Lower leg skin (tissue), 4 donors: ENCODE data around the gene WNT5B. TPM values are rescaled to one million over a fixed set of nuclear protein-coding genes. Genes with fewer than 3 reads are reported as not detected.

Experiments used
- DNase-seq, 2 donors: peaks; one replicate each; pipeline ENCODE4 v3.0.0-alpha.2; 2019; ENCODE audit warnings: low spot score in 2 of 2
- H3K4me3 ChIP-seq: fragments of 200-600 bp; sonication (generic); 2 replicates; pipeline ENCODE4 v1.5.1; 2017; ENCODE audit warnings: mild to moderate bottlenecking, low read depth; ENCODE audit not compliant: poor library complexity, severe bottlenecking
- POLR2A ChIP-seq, 2 donors: fragments of 450-650 bp; IDR thresholded peaks; one replicate each; pipeline ENCODE4 v1.6.1; 2016 to 2017; ENCODE audit warnings: antibody characterized with exemption in 2 of 2, mild to moderate bottlenecking in 1 of 2, moderate library complexity in 1 of 2
- WGBS, 2 donors: methylation state at CpG; one replicate each; pipeline ENCODE4 v1.1.5; 2018; 5-methylcytosine and 5-hydroxymethylcytosine counted together
- intact Hi-C: fragments of 100-400 bp; cut with DNase I; formaldehyde crosslinking; loops from one replicate; pipeline ENCODE4 v1.15.0; 2023; ENCODE audit warnings: low total_unique reads
- total RNA-seq, 4 donors: library from RNA; depleted of rRNA; stranded (reverse); fragments of >200 nt; gene quantifications; one replicate each; pipeline ENCODE4 v1.1.0, GENCODE V29; 2016
- TF ChIP-seq, protein P1 (sequence below), 3 donors: fragments of 450-650 bp; IDR thresholded peaks; one replicate each; pipeline ENCODE4 v1.5.1; 2016; ENCODE audit warnings: antibody characterized with exemption in 3 of 3, mild to moderate bottlenecking in 3 of 3, moderate library complexity in 2 of 3

The WNT5B gene
- total RNA-seq, 4 donors from 2014 or later, result 3.6 to 16.5 (median 10.9) TPM

- TF ChIP-seq POLR2A (IDR thresholded peaks at IDR 0.05), result no peak
- TF ChIP-seq, protein P1, sequence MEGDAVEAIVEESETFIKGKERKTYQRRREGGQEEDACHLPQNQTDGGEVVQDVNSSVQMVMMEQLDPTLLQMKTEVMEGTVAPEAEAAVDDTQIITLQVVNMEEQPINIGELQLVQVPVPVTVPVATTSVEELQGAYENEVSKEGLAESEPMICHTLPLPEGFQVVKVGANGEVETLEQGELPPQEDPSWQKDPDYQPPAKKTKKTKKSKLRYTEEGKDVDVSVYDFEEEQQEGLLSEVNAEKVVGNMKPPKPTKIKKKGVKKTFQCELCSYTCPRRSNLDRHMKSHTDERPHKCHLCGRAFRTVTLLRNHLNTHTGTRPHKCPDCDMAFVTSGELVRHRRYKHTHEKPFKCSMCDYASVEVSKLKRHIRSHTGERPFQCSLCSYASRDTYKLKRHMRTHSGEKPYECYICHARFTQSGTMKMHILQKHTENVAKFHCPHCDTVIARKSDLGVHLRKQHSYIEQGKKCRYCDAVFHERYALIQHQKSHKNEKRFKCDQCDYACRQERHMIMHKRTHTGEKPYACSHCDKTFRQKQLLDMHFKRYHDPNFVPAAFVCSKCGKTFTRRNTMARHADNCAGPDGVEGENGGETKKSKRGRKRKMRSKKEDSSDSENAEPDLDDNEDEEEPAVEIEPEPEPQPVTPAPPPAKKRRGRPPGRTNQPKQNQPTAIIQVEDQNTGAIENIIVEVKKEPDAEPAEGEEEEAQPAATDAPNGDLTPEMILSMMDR (IDR thresholded peaks at IDR 0.05), result no peak
- DNase-seq, result no peak
- intact Hi-C loops, result no loop called here
- H3K4me3 ChIP-seq, result no peak overlapping the region
Observed at GRCh38 chr12:1618489-1618888, 10.5 kb upstream of the WNT5B start.

DNA sequence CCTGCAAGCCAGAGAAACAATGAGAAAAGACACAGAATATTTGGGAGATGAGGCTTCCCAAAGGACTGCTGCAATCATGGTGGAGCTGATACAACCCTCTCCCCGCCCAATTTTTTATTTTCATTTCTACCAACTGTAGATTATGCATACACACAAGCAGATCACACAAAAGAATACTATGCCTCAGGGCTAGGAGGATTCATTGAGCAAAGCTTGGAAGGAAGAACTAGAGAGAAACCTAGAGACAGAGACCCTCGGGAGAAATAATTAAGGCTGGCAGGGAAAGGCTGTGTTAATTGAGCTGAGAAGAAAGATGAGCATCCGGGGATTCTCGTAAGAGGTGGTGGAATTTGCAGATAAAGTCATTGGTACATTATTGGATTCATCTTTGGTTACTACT is 9.9 kb upstream of the WNT5B start:
- TF ChIP-seq POLR2A (IDR thresholded peaks at IDR 0.05), result no peak
- TF ChIP-seq, protein P1 (IDR thresholded peaks at IDR 0.05), result no peak
- no peak for DNase-seq
- intact Hi-C loops, result no loop called here
- H3K4me3 ChIP-seq, result no peak overlapping the region
- 40 to 43% methylated on average over 4 of the region's 4 CpGs for WGBS, 2 donors

DNA sequence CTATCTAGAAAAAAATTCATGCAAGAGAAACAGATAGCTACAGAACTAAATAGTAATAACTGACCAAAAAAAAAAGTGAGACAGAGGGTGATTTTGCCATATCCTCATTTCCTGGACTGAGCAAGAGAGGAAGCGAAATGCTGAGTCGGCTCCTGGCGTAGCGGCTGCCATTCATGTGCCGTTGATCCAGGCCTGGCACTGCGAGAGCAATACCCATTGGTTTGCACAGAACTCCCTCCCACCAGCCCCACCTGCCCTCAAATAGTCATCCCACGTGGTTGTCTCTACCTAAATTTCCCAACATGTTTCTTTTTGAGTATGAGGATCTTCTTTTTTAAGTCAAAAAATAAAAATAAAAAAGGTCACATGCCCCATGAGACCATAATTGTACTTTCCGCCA is 9.4 kb upstream of the WNT5B start:
- no peak for TF ChIP-seq POLR2A (IDR thresholded peaks at IDR 0.05)
- TF ChIP-seq, protein P1 (IDR thresholded peaks at IDR 0.05), result no peak
- peak; percentile 57 to 91 for DNase-seq

DNA sequence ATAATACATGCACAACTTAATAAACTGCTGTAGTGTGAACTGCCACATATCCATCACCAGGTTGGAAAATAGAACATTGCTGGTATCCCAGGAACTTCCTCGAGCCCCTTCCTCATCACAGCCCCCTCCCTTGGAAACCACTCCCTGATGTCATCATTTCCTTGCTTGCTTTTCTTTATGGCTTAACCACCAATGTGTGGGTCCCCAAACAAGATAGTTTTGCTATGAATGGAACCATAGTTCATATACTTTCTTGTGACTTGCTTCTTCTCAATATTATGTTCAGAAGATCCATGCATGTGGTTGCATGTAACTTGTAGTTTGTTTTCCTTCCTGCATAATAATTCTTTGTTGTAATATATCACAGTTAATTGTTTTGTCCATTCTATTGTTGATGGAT is 8.9 kb upstream of the WNT5B start:
- 74 to 78% methylated on average over 1 of the region's 1 CpG for WGBS, 2 donors
- H3K4me3 ChIP-seq, result no peak overlapping the region
- TF ChIP-seq, protein P1 (IDR thresholded peaks at IDR 0.05), result no peak
- no peak for TF ChIP-seq POLR2A (IDR thresholded peaks at IDR 0.05)
- DNase-seq, result no peak
- intact Hi-C loops, result no loop called here

More for the DNA sequence above, 9.4 kb upstream of the WNT5B start:
- intact Hi-C loops, result no loop called here
- 36 to 51% methylated on average over 8 of the region's 8 CpGs for WGBS, 2 donors
- H3K4me3 ChIP-seq, result no peak overlapping the region

GRCh38 chr12:1622406-1622805 is 6.6 kb upstream of the WNT5B start:
- WGBS, 2 donors, result 79 to 80% methylated on average over 3 of the region's 3 CpGs
- TF ChIP-seq, protein P1 (IDR thresholded peaks at IDR 0.05), result no peak
- TF ChIP-seq POLR2A (IDR thresholded peaks at IDR 0.05), result no peak
- DNase-seq, result no peak
- intact Hi-C loops, result no loop called here
- H3K4me3 ChIP-seq, result no peak overlapping the region
